HG02973 (cell line): ENCODE results near the gene CEBPB.

Experiments used
- ATAC-seq: cut with Tn5 transposase; IDR thresholded peaks from one replicate; pipeline ENCODE4 v1.9.1; 2021; ENCODE audit warnings: moderate library complexity; ENCODE audit not compliant: unreplicated experiment

The CEBPB gene

DNA sequence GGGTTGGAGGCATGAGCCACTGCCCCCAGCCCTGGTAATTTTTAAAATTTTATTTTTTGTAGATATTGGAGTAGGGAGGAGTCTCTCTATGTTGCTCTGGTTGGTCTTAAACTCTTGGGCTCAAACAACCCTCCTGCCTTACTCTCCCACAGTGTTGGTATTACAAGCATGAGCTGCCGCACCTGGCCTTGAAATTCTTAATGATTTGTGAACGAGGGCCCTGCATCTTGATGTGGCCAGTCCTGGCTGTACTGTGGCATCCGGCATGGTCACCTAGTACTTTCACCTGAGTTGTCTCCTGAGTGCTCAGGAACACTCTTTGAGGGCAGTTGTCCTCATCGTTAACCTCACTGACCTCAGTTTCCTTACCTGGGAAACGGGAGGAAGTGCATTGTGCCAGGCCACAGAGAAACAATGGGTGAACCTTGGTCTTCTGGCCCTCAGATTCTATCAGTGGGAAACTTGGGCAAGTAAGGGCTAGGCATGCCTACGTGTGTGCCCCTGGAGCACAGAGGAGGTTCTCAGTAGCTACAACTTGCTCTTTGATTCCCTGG is 19.5 kb downstream of the CEBPB start:
- no peak for ATAC-seq

DNA sequence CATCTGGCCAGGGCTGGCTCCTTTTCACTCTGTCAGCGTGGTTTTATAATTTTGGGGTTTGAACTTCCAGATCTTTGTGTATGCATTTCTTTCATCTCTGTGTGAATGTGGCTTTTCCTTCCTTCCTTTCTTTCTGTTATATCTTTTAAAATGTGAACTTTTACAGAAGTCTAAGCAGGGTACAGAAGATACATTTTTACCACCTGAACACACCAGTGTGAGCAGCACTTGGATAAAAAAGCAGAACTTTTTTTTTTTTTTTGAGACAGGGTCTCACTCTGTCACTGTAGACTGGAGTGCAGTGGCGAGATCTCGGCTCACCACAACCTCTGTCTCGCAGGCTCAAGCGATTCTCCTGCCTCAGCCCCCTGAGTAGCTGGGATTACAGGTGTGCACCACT is 20.5 kb downstream of the CEBPB start:
- no peak for ATAC-seq

DNA sequence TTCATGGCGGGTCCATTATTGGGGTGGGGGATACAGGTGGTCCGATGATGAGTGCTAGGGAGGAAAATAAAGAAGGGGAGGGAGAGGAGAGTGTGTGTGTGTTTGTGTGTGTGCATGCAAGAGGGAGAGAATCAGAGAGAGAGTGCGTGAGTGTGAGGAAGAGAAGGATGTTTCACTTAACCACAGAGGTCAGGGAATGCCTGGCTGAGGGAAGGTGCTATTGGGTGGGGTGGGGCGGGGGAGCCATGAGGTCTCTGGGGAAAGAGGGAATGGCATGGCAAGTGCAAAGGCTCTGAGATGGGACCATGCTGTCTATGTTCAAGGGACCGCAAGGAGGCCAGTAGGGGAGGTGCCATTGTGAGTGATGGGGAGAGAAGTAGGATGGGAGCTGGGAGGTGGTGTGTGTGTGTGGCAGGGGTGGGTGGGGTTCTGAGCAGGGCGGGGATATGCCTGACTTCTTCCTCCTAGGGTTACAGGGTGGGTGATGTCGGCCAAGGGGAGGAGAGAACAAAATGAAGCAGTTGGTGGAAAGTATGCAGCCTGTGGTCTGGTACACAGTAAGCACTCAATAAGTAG is 23.0 kb downstream of the CEBPB start:
- no peak for ATAC-seq

DNA sequence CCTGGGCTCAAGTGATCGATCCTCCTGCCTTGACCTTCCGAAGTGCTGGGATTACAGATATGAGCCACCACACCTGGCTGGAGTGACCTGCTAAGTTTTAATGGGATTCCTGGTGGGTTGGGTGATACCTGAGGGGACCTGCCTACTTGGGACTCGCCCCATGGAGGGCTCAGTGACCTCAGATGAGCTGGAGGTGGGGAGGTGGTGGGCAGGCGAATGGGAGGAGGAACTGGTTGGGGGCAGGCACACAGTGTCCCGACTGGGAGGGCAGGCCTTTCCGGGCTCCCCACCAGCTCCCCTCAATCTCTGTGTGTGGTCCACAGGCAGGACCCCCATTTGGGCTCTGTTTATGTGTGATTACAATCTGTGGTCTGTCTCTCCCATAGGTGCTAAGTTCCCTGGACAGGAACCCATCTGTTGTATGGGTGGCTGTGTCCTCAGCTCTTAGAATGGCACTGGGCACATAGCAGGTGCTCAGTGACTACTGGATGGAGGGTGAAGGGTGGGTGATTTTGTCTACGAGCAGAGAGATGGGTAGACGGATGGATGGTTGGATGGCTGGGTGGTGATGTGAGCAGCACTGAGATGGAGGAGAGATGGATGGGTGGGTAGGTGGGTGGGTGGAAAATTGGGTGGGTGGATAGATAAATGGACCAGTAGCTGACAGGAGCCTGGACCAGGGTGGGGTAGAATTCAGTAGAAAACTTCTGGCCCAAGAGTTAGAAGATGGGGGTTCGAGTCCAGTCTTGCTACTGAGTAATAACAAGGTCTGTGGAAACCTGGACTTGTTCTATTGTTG is 23.8 kb downstream of the CEBPB start:
- no peak for ATAC-seq

DNA sequence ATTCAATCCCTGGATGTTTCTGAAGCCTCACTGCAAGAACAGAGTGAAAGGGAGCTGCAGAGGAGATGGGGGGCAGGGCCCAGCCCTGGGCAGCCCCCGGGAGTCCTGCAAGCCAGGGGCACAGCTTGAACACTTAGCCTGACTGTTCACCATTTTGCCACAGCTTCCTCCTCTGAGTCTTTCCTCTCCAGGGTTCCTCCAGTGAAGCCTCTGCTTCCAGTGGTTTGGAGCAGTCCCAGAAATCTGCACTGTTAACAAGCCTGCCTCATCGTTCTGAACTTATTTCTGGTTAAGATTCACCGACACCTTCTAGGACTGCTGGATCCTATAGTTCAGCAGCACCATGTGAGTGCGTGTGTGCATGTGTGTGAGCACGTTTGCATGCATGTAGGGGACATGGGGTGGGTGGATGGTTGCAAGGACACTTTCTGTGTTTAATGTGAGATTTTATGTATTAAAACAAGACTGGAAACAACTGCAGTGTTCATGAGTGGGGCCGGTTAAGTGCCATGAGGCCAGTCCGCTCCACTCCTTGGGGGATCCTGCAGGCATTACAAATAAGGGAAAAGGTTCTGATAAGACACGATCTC is 24.6 kb downstream of the CEBPB start:
- no peak for ATAC-seq

DNA sequence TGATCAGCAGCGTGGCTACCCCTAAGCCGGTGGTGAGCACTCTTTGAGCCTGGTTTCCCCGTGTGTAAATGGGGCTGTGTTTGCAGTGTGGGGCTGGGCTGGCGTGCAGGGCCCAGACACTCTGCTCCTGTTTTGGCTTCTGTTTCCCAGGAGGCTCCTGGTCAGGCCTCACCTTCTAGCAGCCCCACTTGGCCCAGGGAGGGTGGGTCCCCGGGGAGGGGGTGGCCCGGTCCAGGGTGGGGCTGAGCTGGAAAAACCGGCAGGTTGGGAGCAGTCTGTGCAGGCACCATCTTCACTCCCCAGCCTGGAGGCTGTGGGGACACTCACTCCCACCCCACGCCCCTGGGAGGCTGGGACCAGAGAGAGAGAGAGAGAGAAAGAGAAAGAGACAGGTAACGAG is 25.3 kb downstream of the CEBPB start:
- no peak for ATAC-seq

DNA sequence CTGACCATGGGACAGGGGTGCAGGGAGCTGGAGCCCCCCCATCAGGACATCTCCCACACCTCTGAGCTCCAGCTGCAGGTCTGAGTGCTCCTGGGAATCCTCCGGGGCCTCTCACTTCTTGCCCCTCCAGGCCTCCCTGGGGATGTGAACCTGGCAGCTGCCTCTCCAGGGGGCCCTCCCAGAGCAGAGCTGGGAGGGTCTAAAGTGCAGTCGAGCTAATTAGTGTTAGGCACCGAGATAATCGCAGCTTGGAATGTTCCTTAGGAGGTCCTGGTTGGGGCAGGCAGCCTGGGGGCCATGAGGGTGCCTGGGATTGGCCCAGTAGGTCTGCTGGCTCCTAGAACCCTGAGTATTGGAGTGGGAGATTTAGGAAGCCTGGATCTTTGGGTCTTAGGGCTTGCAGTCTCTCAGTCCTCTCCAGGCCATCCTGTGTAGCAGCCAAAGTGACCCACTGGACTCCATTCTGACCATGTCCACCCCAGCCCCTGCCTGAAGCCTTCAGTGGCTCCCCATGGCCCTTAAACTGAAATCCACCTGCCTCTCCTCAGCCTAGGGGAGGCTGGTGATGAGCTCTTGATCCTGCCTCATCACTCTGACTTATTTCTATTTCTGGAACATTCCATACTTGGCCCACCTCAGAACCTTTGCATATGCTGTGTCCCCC is 26.0 kb downstream of the CEBPB start:
- no peak for ATAC-seq

DNA sequence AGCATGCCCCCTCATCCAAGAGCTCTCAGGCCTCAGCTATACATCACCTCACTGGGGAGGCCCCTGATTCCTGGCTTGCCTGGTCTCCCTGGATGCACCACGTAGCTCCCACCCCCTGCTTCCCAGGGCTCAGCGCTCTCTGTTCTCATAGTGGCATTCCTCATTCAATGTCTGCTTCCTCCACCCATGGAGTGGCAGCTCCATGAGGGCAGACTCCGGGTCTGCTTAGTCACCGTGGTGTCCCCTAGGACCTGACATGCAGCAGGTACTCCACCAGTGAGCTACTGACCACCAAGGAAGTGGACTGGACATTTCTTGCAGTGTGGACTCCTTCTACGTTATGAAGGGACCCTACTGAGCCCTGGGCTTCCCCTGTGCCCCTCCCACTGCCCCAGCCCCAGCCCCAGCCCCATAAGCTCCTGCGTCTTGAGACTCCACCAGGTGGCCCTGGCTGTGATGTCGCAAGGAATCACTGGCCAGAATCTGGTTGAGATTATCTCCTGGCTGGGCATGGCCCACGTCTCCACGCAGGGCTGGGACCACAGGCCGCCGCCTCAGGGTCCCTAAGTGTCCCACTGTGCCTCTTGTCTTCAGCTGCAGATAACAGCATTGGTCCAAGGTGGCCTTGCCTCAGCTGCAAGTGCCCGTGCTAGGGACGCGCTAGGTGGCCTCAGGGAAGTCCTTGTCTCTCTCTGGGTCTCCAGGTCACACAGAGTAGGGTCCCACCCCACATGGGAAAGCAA is 26.7 kb downstream of the CEBPB start:
- ATAC-seq: no peak

DNA sequence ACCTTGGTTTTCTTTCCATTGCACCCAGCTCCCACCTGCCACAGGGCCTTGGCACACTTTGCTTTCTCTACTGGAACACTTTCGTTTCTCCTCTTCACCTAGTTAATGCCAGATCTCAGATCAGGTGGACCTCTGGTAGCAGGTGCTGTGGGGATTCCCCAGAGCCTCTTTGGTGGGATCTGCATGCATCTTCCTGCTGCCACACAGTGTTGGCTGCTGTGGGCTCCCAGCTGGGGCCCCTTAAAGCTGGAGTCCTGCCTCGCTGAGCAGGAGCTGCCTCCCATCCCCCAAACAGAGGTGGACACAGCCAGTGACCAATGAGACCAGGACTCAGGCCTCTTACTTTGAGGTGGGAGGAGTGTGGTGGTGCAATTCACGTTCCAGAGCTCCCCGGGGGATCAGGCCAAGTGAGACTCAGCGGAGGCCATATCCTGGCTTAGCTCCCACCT is 28.4 kb downstream of the CEBPB start:
- no peak for ATAC-seq

DNA sequence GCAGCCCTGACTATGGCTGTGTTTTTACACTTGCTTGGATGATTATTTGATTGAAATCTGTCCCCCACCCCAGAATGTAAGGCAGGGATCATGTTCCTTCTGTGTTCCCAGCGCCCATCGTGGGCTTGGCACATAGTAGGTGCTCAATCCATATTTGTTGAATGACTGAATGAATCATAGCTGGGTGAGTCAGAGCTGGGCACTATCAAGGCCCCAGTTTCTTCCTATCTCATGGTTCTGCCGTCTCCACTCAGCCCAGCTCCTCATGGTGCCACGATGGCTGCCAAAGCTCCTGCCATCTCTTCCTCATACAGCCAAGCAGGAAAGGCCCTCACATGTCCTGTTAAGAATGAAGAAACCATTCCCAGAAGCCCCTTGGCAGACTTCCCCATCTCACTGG is 29.0 kb downstream of the CEBPB start:
- ATAC-seq: no peak

DNA sequence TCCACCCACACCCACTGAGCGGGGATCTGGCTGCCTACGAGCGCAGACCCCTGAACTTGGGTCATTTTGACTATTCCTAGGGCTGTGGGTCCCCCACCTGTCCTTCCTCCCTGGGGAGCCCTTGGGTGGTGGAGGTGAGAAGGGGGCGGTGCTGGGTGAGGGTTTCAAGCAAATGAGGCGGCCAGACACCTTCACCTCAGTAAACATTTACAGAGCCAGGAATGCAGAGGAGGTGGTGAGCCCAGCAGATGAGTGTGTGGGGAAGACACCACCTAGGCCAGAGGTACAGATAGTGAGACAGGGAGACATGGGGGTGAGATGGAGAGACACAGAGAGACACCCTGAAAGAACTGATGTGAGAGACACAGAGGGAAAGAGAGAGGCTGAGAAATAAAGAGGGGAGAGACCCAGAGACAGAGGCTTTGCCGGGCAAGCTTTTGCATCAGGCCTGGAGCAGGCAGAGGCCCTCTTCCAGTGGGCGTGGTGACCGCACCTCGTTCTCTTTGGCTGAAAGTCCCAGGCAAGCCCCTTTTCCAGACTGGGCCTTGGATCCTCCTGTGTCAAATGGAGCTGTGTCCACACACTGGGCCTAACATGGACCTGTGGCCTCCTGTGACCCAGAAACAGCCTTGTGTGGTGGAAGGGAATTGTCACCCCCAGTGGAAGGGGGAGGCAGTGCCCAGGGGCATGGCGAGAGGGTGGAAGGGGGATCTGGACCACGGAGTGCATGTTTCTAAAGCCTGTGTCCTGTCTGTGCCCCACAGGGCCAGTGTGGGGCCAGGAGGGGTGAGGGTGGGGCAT is 29.7 kb downstream of the CEBPB start:
- ATAC-seq: no peak

DNA sequence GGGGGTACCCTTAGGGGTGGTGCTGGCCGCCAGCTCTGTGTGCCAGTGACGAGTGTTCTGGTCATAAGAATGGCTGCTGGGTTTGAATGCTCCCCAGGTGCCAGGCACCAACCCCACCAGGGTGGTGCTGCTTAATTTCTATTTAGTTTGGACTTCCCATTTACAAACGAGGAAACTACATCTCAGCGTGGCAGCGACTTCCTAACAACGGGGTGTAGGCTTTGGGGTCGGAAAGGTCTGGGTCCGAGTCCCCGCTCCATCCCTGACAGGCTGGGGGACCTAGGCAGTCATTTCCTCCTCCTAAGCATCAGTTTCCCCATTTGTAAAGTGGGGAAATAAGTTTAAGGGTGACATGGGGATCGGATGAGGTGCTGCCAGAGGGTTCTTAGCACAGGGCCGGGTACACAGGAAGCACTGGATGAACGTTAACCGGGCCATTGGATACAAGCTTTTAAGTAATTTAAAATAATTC is 30.3 kb downstream of the CEBPB start:
- no peak for ATAC-seq

DNA sequence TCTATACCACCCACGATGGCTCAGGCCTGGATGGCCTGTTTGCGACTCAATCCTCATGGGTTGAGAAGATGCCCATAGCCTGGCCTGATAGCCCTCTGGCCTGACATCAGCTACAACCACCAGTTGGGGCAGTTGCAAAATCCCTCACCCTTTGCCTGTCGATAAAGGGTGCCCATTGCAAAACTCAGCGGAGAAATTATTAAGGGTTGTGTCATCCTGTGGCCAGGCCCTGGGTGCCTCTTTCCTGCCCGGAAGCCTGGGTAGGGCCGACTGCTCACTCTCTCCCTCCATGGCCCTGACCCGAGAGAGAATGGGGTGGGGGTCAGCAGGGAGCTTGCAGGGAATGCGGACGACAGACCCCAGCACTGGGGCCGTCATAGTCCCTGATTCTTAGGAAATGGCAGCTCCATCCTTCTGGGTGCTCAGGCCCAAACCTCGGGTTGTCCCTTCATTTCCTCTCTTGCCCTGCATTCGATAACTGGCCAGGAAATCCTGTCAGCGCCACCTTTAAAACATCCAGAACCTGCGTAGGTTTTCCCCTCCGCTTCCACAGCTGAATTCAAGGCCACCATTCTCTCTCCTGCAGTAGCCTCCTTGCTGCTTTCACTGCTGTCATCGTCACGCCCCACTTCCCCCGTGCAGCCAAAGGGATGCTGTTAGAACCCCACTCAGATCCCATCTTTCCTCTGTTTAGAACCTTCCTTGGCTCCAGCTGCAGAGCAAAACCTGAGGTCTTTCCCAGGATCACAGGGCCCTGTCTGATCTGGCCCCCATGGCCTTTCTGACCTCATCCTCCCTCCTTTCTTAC is 31.1 kb downstream of the CEBPB start:
- ATAC-seq: no peak

DNA sequence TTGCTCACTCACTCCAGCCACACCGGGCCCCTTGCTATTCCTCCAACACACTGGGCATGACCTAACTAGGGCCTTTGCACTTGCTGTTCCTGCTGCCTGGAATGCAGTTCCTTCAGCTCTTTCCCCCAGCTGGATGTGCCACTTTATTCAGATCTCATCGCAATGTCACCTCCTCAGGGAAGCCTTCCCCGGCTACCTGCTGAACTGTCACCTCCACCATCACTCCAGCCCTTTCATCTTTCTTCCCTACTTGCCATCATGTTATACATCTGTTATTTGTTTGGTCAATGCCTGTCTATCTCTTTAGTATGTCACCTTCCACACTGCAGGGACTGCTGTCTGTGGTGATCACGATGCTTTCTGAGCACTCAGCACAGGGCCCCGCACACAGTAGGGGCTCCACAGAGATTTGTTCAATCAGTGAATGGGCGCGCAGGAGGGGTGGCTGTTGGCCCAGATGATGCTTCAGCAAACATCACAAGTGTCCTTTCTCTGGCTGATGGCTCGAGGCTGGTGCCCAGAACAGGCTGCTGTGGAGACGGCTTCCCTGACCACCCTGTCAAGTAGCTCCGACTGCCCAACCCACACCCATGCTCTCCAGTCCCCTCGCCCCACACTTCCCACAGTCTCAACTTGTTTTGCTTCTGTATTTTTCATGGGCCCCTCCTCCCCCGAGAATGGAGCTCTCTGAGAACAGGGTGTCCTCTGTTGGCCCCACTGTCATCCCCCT is 31.8 kb downstream of the CEBPB start:
- ATAC-seq: no peak

DNA sequence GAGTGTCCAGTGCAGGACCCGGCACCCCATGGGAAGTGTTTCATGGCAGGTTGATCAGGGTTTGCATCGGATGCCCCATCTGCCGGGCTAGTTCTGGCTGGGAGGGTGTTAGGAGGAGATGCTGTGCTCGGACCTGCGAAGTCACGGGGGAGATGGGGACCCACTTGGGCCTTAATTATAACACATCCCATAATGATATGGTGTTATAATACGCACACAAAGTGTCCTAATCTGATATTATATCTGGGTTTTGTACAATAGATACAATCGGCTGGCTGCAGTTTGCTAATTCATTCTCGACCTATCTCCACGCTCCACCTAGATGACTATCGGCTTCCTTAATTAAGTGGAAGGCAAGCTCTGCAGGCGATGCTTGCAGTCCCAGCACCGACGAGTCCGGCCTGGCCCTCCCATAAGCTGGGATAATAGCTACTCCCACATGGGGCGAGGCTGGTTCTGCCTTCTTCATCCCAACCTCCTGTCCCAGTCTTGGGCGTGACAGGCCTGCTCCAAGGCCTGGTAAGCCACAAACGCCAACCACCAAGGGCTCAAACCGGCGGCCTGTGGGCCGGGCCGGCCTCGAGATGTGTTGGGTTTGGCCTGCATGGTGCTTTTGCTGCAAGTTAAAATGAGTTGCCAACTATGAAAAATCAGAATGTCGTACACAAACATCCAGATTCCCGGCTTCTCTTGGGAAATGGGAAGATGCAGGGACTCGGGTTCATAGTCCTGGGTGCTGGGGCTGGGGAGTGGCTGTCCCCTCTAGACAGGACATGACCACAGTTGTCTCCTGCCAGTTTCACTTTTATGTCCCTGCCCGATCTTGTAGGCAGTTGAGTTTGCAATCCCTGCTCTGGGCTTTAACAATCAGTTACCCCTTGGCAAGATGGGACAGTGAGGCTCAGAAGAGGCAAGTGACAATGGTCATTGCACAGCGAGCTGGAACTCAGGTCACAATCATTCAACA is 32.7 kb downstream of the CEBPB start:
- no peak for ATAC-seq

DNA sequence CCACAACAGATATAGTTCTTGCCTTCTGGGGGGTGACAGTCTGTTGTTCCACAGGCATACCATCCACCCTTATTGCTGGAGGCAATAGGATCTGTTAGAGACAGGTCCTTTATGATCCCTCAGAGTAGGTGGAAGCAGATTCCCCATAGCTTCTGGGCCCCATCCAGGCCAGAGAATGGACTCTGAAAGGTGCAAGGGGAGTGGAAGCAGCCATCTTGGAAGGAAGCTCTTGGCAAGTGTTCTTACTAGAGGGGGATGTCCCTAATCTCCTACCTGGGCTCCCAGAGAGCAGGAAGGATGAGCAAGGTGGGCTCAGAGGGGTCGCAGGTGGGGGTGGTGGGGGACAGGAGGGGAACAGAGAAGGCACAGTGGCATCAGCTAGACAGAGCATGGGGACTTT is 33.4 kb downstream of the CEBPB start:
- no peak for ATAC-seq

DNA sequence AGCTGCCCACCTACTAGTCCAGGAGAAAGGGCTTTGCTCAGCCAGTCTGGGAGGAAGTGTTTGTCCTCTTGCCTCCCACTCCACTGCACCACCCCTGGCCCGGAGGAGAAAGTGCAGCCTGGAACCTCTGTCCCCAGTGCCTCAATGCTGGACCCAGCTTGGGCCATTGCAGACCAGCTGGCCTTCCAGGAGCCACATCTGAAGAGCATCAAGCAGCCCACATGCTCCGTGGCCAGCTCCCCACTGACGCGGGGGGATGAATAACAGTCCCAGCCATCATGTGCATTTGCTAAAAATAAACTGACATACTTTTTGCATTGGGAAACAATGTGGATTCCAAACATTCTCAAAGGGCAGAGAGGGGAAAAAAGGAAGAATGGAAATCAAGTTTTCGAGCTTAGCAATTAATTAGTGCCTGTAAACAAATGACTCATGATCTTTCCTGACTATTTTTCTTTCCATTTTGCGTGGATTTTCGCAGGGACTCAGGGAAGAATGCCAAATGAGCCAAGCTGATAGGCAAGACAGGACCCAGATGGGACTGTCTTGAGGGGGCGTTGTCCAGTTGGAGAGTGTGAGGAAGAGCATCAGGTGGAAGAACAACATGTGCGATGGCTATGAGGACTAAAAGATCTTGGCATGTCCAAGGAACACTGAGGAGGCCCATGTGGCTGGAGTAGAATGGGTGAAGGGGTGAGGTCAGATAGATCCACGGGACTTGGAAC is 34.1 kb downstream of the CEBPB start:
- ATAC-seq: no peak
